Transverse colon (tissue), 4 donors: Measurements from ENCODE around the gene SMIM8. TPM values are rescaled to one million over a fixed set of nuclear protein-coding genes. Genes with fewer than 3 reads are reported as not detected.
"Not testable (repeated sequence)": the region's sequence is repeated elsewhere in the genome, so short reads cannot be mapped to it uniquely, and the experiment has no call there.

Source experiments
- DNase-seq: peaks from one replicate; pipeline ENCODE4 v3.0.0-alpha.2; 2019
- H3K27ac ChIP-seq, 4 donors: fragments of 200-600 bp; sonication (generic); 2 replicates each; pipeline ENCODE4 v1.5.1; 2016 to 2018; ENCODE audit warnings: inconsistent platforms in 4 of 4
- H3K27me3 ChIP-seq: fragments of 200-600 bp; sonication (generic); 2 replicates; pipeline ENCODE4 v1.5.1; 2017; ENCODE audit warnings: inconsistent platforms
- H3K36me3 ChIP-seq, 4 donors: fragments of 200-600 bp; sonication (generic); 2 replicates each; pipeline ENCODE4 v1.5.1; 2017 to 2019; ENCODE audit warnings: inconsistent platforms in 4 of 4
- H3K4me1 ChIP-seq, 4 donors: fragments of 200-600 bp; sonication (generic); 2 replicates each; pipeline ENCODE4 v1.5.1; 2017 to 2020; ENCODE audit warnings: inconsistent platforms in 4 of 4
- H3K4me3 ChIP-seq, 4 donors: fragments of 200-600 bp; sonication (generic); 1 replicate in 1 of 4; 2 replicates in 3 of 4; pipeline versions ENCODE4 v1.5.1 to v1.6.1; 2017 to 2019; ENCODE audit warnings: inconsistent platforms in 4 of 4
- H3K9me3 ChIP-seq, 2 donors: fragments of 200-600 bp; sonication (generic); 2 replicates each; pipeline ENCODE4 v1.5.1; 2017 to 2019; ENCODE audit warnings: inconsistent platforms in 2 of 2
- EP300 ChIP-seq: sonication (generic); formaldehyde crosslinking; IDR thresholded peaks from one replicate; pipeline ENCODE4 v1.6.1; 2017; ENCODE audit warnings: antibody characterized with exemption, low read depth
- POLR2A ChIP-seq: fragments of 450-650 bp; IDR thresholded peaks from one replicate; pipeline ENCODE4 v1.6.1; 2016; ENCODE audit warnings: antibody characterized with exemption, mild to moderate bottlenecking, moderate library complexity
- POLR2AphosphoS5 ChIP-seq, 3 donors: sonication (generic); formaldehyde crosslinking; IDR thresholded peaks; one replicate each; pipeline ENCODE4 v1.6.1; 2016; ENCODE audit warnings: antibody characterized with exemption in 3 of 3
- WGBS, 2 donors: methylation state at CpG; one replicate each; pipeline ENCODE4 v1.1.5; 2018; ENCODE audit warnings: low coverage in 1 of 2; 5-methylcytosine and 5-hydroxymethylcytosine counted together
- in situ Hi-C, 4 donors: fragments of 200-750 bp; cut with MboI; loops; one replicate each; pipeline versions ENCODE4 v1.15.0 to v1.15.1; 2017; ENCODE audit warnings: low sequenced_read_pairs in 3 of 4, low pct_ligation_motif_present in 1 of 4, low pct_unique_long_range_greater_than_20kb in 1 of 4
- intact Hi-C: fragments of 100-400 bp; cut with DNase I; formaldehyde crosslinking; loops from one replicate; pipeline ENCODE4 v1.15.1; 2023; ENCODE audit warnings: low total_unique reads
- total RNA-seq, 4 donors: library from RNA; depleted of rRNA; stranded (reverse); fragments of >200 nt; gene quantifications; one replicate each; pipeline ENCODE4 v1.1.0, GENCODE V29; 2016
- TF ChIP-seq, protein P1 (sequence below), 5 experiments: fragments of 200-600 bp in 3 of 5; fragments of 450-650 bp in 2 of 5; sonication (generic) in 3 of 5; IDR thresholded peaks; 1 replicate in 2 of 5; 2 replicates in 3 of 5; pipeline ENCODE4 v1.5.1; 2016 to 2017; ENCODE audit warnings: antibody characterized with exemption in 5 of 5, inconsistent platforms in 3 of 5, mild to moderate bottlenecking in 2 of 5, moderate library complexity in 1 of 5

SMIM8 gene
- total RNA-seq, 4 donors from 2014 or later = 14.2 to 20.5 (median 18.4) TPM

DNA sequence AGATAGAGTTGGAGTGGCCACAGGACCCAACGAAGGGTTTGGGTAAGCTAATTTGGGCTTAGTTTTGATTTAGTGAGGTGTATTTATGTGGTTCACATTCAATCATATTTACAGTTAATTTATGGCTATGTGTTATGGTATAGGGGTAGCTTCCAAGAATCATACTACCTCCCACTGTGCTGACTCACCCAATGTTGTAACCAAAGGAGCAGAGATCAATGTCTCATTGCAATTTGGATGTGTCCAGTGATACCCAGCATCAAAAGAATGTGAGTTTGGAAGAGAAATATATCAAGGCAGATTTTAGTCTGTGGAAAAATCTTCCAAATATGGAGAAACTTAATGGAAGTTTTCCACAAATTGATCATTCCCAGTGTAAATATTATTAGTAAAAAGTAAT lies 25.3 kb upstream of the SMIM8 start:
- Histone ChIP-seq H3K36me3 (no peaks in the 10 kb centered on the region), H3K4me1 (no peaks in the 10 kb centered on the region), H3K27ac (no peak overlapping the region), H3K9me3 (no peaks in the 10 kb centered on the region), H3K27me3 (peaks cover 22% of the 10 kb centered on the region), H3K4me3 (no peak overlapping the region)
- in situ Hi-C loops = no loop called here
- TF ChIP-seq POLR2AphosphoS5 (IDR thresholded peaks at IDR 0.05) (no peak), POLR2A (no peak), EP300 (no peak)
- TF ChIP-seq, protein P1, sequence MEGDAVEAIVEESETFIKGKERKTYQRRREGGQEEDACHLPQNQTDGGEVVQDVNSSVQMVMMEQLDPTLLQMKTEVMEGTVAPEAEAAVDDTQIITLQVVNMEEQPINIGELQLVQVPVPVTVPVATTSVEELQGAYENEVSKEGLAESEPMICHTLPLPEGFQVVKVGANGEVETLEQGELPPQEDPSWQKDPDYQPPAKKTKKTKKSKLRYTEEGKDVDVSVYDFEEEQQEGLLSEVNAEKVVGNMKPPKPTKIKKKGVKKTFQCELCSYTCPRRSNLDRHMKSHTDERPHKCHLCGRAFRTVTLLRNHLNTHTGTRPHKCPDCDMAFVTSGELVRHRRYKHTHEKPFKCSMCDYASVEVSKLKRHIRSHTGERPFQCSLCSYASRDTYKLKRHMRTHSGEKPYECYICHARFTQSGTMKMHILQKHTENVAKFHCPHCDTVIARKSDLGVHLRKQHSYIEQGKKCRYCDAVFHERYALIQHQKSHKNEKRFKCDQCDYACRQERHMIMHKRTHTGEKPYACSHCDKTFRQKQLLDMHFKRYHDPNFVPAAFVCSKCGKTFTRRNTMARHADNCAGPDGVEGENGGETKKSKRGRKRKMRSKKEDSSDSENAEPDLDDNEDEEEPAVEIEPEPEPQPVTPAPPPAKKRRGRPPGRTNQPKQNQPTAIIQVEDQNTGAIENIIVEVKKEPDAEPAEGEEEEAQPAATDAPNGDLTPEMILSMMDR (IDR thresholded peaks at IDR 0.05) = no peak
- WGBS, 2 donors = 40 to 58% methylated on average over 1 of the region's 1 CpG
- intact Hi-C loops = no loop called here
- no peak for DNase-seq

DNA sequence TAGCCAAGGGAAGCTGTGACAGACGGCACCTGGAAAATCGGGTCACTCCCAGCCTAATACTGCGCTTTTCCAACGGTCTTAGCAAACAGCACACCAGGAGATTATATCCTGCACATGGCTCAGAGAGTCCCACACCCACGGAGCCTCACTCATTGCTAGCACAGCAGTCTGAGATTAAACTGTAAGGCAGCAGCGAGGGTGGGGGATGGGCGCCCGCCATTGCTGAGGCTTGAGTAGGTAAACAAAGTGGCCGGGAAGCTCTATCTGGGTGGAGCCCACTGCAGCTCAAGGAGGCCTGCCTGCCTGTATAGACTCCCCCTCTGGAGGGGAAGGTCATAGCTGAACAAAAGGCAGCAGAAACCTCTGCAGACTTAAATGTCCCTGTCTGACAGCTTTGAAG lies 21.1 kb upstream of the SMIM8 start:
- H3K36me3 ChIP-seq = not testable (repeated sequence)
- WGBS, 2 donors = 86% methylated on average over 9 of the region's 9 CpGs; no CpG with 5 or more reads in 1 of the 2 donors

DNA sequence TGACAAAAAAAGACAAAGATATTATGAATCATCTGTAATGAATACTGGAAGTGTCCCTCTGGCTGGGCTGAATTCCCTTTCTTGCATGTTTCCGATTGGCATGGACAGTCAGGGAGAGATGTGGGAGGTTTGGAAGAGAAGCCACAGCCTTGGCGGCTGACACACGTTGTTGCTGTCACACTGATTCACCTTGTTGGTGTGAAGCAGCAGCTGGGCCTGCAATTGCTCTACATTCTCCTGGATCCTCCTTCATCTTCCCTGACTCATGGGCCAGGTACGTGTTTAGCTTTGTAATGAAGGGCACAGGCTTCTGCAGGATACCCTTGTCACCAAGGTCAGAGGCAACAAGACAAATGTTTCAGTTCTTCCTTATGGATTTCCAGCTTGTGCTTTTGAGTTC lies 13.4 kb upstream of the SMIM8 start:
- in situ Hi-C loops = no loop called here
- Histone ChIP-seq H3K9me3 (no peaks in the 10 kb centered on the region), H3K4me3 (no peak overlapping the region), H3K4me1 (no peaks in the 10 kb centered on the region), H3K36me3 (no peaks in the 10 kb centered on the region), H3K27me3 (peaks cover 18% of the 10 kb centered on the region), H3K27ac (no peak overlapping the region)
- TF ChIP-seq, protein P1 (IDR thresholded peaks at IDR 0.05) = no peak
- no peak for TF ChIP-seq POLR2AphosphoS5 (IDR thresholded peaks at IDR 0.05)
- TF ChIP-seq POLR2A = no peak
- TF ChIP-seq EP300 = no peak
- intact Hi-C loops = no loop called here
- DNase-seq = no peak
- 62 to 87% methylated on average over 3 to 4 of the region's 4 CpGs for WGBS, 2 donors

More for the DNA sequence above, 21.1 kb upstream of the SMIM8 start:
- in situ Hi-C loops, DNase-seq, H3K27ac ChIP-seq, H3K27me3 ChIP-seq, H3K4me3 ChIP-seq, H3K4me1 ChIP-seq, H3K9me3 ChIP-seq, intact Hi-C loops: not testable (repeated sequence)

DNA sequence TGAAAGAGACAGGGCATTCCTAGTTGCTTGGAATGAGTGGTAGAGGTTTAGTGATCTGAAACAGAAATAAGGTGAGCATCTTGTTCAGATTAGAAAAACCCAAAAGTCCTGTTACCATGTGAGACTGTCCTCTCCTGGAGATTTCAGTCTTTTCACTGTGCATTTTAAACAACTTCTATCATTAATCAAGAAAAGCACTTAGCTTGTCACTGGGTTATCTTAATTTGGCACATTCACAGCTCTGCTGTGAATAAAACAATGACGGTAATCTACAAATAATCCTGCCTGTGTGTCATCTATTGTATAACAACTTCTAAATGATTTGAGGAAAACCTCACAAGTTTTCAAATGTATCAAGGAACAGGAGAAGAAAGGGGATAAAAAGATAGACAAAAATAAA lies 9.5 kb upstream of the SMIM8 start:
- in situ Hi-C loops = no loop called here
- H3K27me3 ChIP-seq = peaks cover 30% of the 10 kb centered on the region
- H3K36me3 ChIP-seq = no peaks in the 10 kb centered on the region
- no peak overlapping the region for H3K27ac ChIP-seq
- TF ChIP-seq POLR2A (no peak), POLR2AphosphoS5 (IDR thresholded peaks at IDR 0.05) (no peak), EP300 (no peak)
- TF ChIP-seq, protein P1 (IDR thresholded peaks at IDR 0.05) = no peak
- no peak overlapping the region for H3K4me3 ChIP-seq
- H3K4me1 ChIP-seq = no peaks in the 10 kb centered on the region
- WGBS, 2 donors = 26 to 58% methylated on average over 1 of the region's 1 CpG
- DNase-seq = no peak
- H3K9me3 ChIP-seq = no peaks in the 10 kb centered on the region
- intact Hi-C loops = no loop called here

DNA sequence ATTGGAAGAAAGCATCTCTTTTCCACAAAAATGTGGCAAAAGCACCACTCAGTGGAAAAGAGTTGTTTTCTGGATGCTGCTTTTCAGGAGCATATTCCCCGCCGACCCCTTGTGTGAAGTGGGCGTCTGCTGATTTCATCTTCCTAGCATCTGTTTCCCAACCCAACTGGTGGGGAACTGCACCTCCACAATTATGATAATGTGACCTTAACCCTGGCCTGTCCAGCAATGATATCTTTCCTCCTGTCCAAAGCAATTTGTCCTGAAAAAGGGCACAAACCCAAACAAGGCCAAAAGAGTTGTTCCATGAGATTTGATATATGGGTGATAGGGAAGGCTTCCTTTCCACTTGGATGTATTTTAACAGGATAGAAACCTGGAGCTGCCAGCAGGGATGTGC lies 7.3 kb upstream of the SMIM8 start:
- Histone ChIP-seq H3K27ac (no peak overlapping the region), H3K4me3 (no peak overlapping the region), H3K27me3 (peaks cover 30% of the 10 kb centered on the region), H3K4me1 (no peaks in the 10 kb centered on the region), H3K9me3 (no peaks in the 10 kb centered on the region), H3K36me3 (no peaks in the 10 kb centered on the region)
- WGBS, 2 donors = 97 to 100% methylated on average over 2 to 3 of the region's 3 CpGs
- TF ChIP-seq EP300 (no peak), POLR2AphosphoS5 (IDR thresholded peaks at IDR 0.05) (no peak), POLR2A (no peak)
- TF ChIP-seq, protein P1 (IDR thresholded peaks at IDR 0.05) = no peak
- DNase-seq = no peak
- in situ Hi-C loops (no loop called here), intact Hi-C loops (no loop called here)
